Hematopoietic multipotent progenitor cell treated with erythropoietin and hydrocortisone succinate and interleukin-3 and kit ligand, for 6 days (in vitro differentiated cells): ENCODE results near the gene NRTN.

Source experiments
- DNase-seq: peaks from one replicate; pipeline ENCODE4 v3.0.0-alpha.2; 2015

The NRTN gene

GRCh38 chr19:5817218-5817617 lies 12.4 kb downstream of the NRTN start:
- no peak for DNase-seq

- DNase-seq = no peak
Observed at GRCh38 chr19:5818594-5818993, 13.7 kb downstream of the NRTN start.

GRCh38 chr19:5820785-5821184 lies 15.9 kb downstream of the NRTN start:
- DNase-seq = no peak

GRCh38 chr19:5821521-5822180 lies 16.8 kb downstream of the NRTN start:
- no peak for DNase-seq

GRCh38 chr19:5822181-5822844 lies 17.4 kb downstream of the NRTN start:
- DNase-seq = no peak

GRCh38 chr19:5823579-5824281 lies 18.9 kb downstream of the NRTN start:
- DNase-seq = no peak

GRCh38 chr19:5824751-5825150 lies 19.9 kb downstream of the NRTN start:
- DNase-seq = no peak

GRCh38 chr19:5825178-5825577 lies 20.3 kb downstream of the NRTN start:
- DNase-seq = no peak

GRCh38 chr19:5826531-5827341 lies 21.9 kb downstream of the NRTN start:
- DNase-seq = peak; percentile 74

- DNase-seq = no peak
Observed at GRCh38 chr19:5827342-5827890, 22.5 kb downstream of the NRTN start.

- peak; percentile 91 for DNase-seq
Observed at GRCh38 chr19:5827891-5828660, 23.2 kb downstream of the NRTN start.

- DNase-seq = peak; percentile 57
Observed at GRCh38 chr19:5828661-5829566, 24.0 kb downstream of the NRTN start.

- DNase-seq = no peak
Observed at GRCh38 chr19:5829567-5830310, 24.9 kb downstream of the NRTN start.

GRCh38 chr19:5831159-5831558 lies 26.3 kb downstream of the NRTN start:
- DNase-seq = no peak

GRCh38 chr19:5832061-5832460 lies 27.2 kb downstream of the NRTN start:
- DNase-seq = no peak

- no peak for DNase-seq
Observed at GRCh38 chr19:5832527-5833216, 27.8 kb downstream of the NRTN start.

- no peak for DNase-seq
Observed at GRCh38 chr19:5837761-5838352, 33.0 kb downstream of the NRTN start.

- no peak for DNase-seq
Observed at GRCh38 chr19:5838353-5839064, 33.6 kb downstream of the NRTN start.
